AG09309 (cell line): ENCODE results near the gene HOXA11.

Source experiments
- DNase-seq: peaks from one replicate; pipeline ENCODE4 v3.0.0-alpha.2; 2010; ENCODE audit warnings: low read depth
- H3K4me3 ChIP-seq: 2 replicates; pipeline ENCODE4 v1.5.1; 2011; ENCODE audit warnings: mild to moderate bottlenecking, low read depth, low read length, moderate library complexity; ENCODE audit not compliant: control insufficient read depth
- CTCF ChIP-seq: IDR thresholded peaks from 2 replicates; pipeline ENCODE4 v1.5.1; 2011; ENCODE audit warnings: mild to moderate bottlenecking, low read depth, low read length, inconsistent platforms; ENCODE audit not compliant: insufficient read depth, control insufficient read depth; ENCODE audit errors: missing control alignments

The HOXA11 gene

DNA sequence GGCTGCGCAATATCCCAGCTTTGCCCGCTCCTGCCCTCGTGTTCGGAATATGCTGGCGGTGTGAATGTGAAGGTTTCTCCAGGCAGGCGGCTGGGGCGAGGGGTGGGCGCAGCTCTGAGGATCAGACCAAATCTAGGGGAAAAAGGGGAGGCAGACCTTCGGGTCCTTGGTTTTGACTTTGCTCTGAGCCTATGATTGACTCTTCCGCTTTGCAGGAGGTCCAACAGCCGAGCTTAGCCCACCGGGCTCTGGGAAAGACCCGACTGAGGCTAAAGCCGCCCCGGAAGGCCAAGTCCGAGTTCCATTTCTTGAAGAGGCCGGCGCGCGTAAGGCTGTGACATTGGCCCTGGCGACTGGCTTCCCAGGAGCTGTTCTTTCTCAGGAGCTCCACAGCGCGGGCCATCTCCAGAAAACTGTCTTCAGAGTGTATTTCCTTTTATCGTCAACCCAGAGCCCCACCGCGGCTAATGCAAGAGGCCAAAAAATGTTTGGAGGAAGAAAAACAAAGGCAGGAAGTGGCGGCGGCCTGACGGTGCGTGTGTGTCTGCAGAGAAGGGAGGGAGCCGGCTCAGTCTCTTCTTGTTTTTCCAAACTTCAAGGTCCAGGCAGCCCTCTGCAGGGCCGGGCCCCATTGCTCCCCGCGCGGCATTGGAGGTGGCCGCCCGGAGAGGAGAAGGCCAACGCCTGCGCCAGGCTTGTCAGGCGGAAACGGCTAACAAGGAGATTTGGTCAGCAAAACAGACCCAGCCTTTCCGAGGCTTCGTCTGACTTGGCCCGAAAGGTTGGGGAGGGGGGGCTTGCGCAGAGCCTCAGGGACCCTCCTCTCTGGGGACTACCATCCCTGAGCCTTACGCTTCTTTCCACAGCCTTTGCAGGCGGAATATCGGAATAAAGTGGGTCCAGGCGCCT, 3.6 kb upstream of the HOXA11 start:
- no peak for TF ChIP-seq CTCF
- H3K4me3 ChIP-seq, result peak overlapping the region; percentile 70
- no peak for DNase-seq

DNA sequence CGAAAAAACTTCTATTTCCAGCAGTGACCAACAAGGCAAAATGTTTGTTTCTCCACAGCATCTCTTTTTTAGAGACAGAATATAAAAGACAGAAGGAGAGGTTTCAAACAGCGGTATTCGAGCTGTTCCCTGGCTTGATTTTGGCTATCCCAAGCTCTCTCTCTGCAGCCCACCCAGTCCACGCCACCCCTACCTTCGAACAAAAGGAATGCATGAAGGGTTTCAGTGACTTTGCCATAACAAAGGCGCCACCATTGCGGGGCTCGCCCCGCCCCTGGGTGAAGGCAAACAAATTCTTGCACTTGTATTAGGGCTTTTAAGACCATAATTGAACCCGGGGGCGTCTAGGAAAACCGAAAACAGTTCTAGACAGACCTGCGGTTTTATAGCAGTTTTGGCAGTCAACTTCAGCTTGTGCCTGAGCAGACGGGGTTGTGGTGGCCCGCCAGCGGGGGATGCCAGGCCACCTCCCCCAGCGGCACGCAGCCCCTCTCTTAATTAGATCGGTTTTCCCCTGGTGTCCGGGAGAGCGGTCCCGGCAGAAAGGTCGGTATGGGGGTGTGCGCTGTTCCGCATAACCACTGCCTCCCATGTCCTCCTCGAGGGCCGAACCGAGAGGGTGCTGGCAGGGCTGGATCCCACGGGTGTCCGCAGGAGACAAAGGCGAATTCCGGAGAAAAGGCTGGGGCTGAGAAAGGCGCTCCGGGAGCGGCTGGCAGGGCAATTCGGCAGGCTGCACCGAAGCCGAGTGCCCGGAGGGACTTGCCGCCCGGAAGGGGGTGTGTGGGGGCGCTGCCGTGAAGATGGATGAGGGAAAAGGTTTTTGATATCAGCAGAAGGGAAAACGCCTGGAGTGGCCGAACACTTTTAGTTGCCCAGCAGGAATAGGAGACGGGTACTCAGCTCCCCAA, 2.7 kb upstream of the HOXA11 start:
- H3K4me3 ChIP-seq, result peak overlapping the region; percentile 70
- no peak for DNase-seq
- no peak for TF ChIP-seq CTCF

GRCh38 chr7:27186668-27187474, 1.8 kb upstream of the HOXA11 start:
- peak overlapping the region; percentile 98 for H3K4me3 ChIP-seq
- DNase-seq, result no peak
- no peak for TF ChIP-seq CTCF

DNA sequence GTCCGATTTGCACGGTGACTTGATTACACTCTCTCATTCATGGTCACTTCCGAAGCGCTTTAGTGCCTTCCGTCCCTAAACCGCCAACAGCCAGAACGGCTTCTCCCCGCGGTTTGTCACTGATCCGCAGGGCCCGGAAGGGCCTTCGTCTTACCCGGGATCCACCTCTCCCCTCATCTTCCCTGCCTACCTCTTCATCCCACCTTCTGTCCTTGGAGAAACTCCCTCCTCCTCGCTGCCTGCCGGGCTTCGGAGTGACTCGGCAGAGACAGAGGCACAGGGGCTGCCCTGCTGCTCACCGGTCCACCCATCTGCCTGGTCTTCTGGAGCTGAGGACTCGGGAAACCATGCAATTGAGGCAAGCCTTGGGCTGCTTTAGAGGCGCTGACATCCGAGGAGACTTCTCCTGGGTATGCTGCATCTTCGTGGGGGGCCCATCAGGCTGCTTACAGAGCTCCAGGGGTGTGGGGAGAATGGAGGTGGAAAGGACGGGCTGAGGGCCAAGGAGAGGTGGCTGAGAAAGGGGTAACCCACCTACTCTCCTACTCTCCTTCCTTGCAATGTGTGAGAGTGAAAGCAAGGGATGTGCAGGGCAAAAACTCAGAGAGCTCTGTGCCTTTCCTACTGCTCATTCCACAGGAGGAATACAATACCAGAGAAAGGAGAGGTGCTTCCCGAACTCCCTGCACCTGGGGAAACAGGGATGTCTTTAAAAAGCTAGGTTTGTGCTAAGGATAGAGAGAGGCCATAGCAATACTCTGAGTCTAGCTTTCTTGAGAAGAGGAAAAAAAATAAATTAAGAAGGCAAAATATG, 1.0 kb upstream of the HOXA11 start:
- no peak for TF ChIP-seq CTCF
- no peak for DNase-seq
- H3K4me3 ChIP-seq, result peak overlapping the region; percentile 98

GRCh38 chr7:27184337-27185012, 557 bp downstream of the HOXA11 start:
- TF ChIP-seq CTCF, result no peak
- peak overlapping the region; percentile 98 for H3K4me3 ChIP-seq
- DNase-seq, result no peak
